ENCODE measurements around the gene OLFM4.

The OLFM4 gene

DNA sequence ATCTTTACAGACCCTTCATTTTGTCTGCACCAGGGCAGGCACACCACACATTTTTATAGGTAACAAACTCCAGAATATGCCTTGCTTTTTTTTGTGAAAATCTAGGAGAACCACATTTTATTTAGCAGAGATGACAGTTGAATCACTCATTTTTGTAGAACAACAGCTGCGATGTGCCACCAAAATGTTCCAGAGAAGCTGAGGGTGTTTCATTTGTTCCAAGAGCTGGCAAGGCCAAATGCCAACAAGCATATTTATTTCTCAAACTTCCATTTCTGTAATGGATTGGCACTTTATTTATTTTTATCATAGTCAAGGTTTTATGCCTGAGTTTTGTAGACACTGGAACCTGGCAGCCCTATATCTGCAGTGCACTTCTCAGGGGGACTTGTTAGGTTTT is 10.4 kb downstream of the OLFM4 start:
- H3K4me3 Mint-ChIP-seq = no peak overlapping the region
- no peaks in the 10 kb centered on the region for H3K9me3 Mint-ChIP-seq
- H3K27ac Mint-ChIP-seq = no peak overlapping the region
- no peaks in the 10 kb centered on the region for H3K27me3 Mint-ChIP-seq (ENCODE audit: low read depth)
- no peaks in the 10 kb centered on the region for H3K4me1 Mint-ChIP-seq (ENCODE audit: low read depth)
- no peaks in the 10 kb centered on the region for H3K36me3 Mint-ChIP-seq (ENCODE audit: low read depth)

- Mint-ChIP-seq H3K36me3 (ENCODE audit: low read depth) (no peaks in the 10 kb centered on the region), H3K9me3 (no peaks in the 10 kb centered on the region), H3K27ac (no peak overlapping the region), H3K4me3 (no peak overlapping the region), H3K4me1 (ENCODE audit: low read depth) (no peaks in the 10 kb centered on the region), H3K27me3 (ENCODE audit: low read depth) (no peaks in the 10 kb centered on the region)
Measured at GRCh38 chr13:53041968-53042516, 13.4 kb downstream of the OLFM4 start.

- Mint-ChIP-seq H3K27me3 (ENCODE audit: low read depth) (no peaks in the 10 kb centered on the region), H3K36me3 (ENCODE audit: low read depth) (no peaks in the 10 kb centered on the region), H3K4me1 (ENCODE audit: low read depth) (no peaks in the 10 kb centered on the region), H3K27ac (no peak overlapping the region), H3K9me3 (no peaks in the 10 kb centered on the region), H3K4me3 (no peak overlapping the region)
Measured at GRCh38 chr13:53042877-53043276, 14.3 kb downstream of the OLFM4 start.

DNA sequence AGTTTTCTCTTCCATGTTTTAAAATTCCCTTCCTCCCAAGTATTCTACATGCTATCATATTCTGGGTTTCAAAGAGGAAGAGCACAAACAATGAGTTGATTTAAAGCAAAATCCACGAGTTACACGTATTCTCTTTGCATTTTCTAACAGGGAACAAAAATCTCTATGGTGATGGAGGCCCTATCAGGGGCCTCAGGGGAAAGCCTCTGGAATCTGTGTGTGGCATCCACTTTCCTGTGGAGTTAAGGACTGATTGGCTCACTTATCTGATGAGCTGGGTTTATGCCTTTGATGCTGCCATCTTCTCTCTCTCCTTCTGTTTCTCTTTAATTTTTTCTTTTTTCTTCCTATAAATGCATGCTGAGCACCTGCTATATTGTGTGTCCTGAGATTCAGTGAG is 14.8 kb downstream of the OLFM4 start:
- no peak overlapping the region for H3K4me3 Mint-ChIP-seq
- H3K27me3 Mint-ChIP-seq (ENCODE audit: low read depth) = no peaks in the 10 kb centered on the region
- H3K4me1 Mint-ChIP-seq (ENCODE audit: low read depth) = no peaks in the 10 kb centered on the region
- no peaks in the 10 kb centered on the region for H3K36me3 Mint-ChIP-seq (ENCODE audit: low read depth)
- H3K9me3 Mint-ChIP-seq = no peaks in the 10 kb centered on the region
- no peak overlapping the region for H3K27ac Mint-ChIP-seq

GRCh38 chr13:53045189-53045588 is 16.6 kb downstream of the OLFM4 start:
- Mint-ChIP-seq H3K36me3 (ENCODE audit: low read depth) (no peaks in the 10 kb centered on the region), H3K27ac (no peak overlapping the region), H3K4me3 (no peak overlapping the region), H3K9me3 (no peaks in the 10 kb centered on the region), H3K4me1 (ENCODE audit: low read depth) (no peaks in the 10 kb centered on the region), H3K27me3 (ENCODE audit: low read depth) (no peaks in the 10 kb centered on the region)

GRCh38 chr13:53048880-53049279 is 20.3 kb downstream of the OLFM4 start:
- H3K9me3 Mint-ChIP-seq = no peaks in the 10 kb centered on the region
- H3K4me1 Mint-ChIP-seq (ENCODE audit: low read depth) = no peaks in the 10 kb centered on the region

DNA sequence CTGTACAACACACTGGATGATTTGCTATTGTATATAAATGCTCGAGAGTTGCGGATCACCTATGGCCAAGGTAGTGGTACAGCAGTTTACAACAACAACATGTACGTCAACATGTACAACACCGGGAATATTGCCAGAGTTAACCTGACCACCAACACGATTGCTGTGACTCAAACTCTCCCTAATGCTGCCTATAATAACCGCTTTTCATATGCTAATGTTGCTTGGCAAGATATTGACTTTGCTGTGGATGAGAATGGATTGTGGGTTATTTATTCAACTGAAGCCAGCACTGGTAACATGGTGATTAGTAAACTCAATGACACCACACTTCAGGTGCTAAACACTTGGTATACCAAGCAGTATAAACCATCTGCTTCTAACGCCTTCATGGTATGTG is 21.5 kb downstream of the OLFM4 start:
- H3K4me1 Mint-ChIP-seq (ENCODE audit: low read depth) = no peaks in the 10 kb centered on the region
- H3K9me3 Mint-ChIP-seq = no peaks in the 10 kb centered on the region
- no peaks in the 10 kb centered on the region for H3K27me3 Mint-ChIP-seq (ENCODE audit: low read depth)
- no peak overlapping the region for H3K27ac Mint-ChIP-seq
- H3K4me3 Mint-ChIP-seq = no peak overlapping the region
- no peaks in the 10 kb centered on the region for H3K36me3 Mint-ChIP-seq (ENCODE audit: low read depth)

More at GRCh38 chr13:53048880-53049279, 20.3 kb downstream of the OLFM4 start:
- Mint-ChIP-seq H3K36me3 (ENCODE audit: low read depth) (no peaks in the 10 kb centered on the region), H3K4me3 (no peak overlapping the region), H3K27ac (no peak overlapping the region), H3K27me3 (ENCODE audit: low read depth) (no peaks in the 10 kb centered on the region)

GRCh38 chr13:53052675-53053074 is 24.1 kb downstream of the OLFM4 start:
- Mint-ChIP-seq H3K4me3 (no peak overlapping the region), H3K36me3 (ENCODE audit: low read depth) (no peaks in the 10 kb centered on the region), H3K27ac (no peak overlapping the region), H3K4me1 (ENCODE audit: low read depth) (no peaks in the 10 kb centered on the region), H3K9me3 (no peaks in the 10 kb centered on the region), H3K27me3 (ENCODE audit: low read depth) (no peaks in the 10 kb centered on the region)

GRCh38 chr13:53054569-53054968 is 26.0 kb downstream of the OLFM4 start:
- no peaks in the 10 kb centered on the region for H3K27me3 Mint-ChIP-seq (ENCODE audit: low read depth)
- H3K27ac Mint-ChIP-seq = no peak overlapping the region
- no peak overlapping the region for H3K4me3 Mint-ChIP-seq
- H3K36me3 Mint-ChIP-seq (ENCODE audit: low read depth) = no peaks in the 10 kb centered on the region
- no peaks in the 10 kb centered on the region for H3K4me1 Mint-ChIP-seq (ENCODE audit: low read depth)
- H3K9me3 Mint-ChIP-seq = no peaks in the 10 kb centered on the region

GRCh38 chr13:53058065-53058679 is 29.6 kb downstream of the OLFM4 start:
- H3K4me3 Mint-ChIP-seq = no peak overlapping the region
- H3K4me1 Mint-ChIP-seq (ENCODE audit: low read depth) = no peaks in the 10 kb centered on the region
- H3K36me3 Mint-ChIP-seq (ENCODE audit: low read depth) = no peaks in the 10 kb centered on the region
- no peaks in the 10 kb centered on the region for H3K27me3 Mint-ChIP-seq (ENCODE audit: low read depth)
- H3K27ac Mint-ChIP-seq = no peak overlapping the region
- H3K9me3 Mint-ChIP-seq = no peaks in the 10 kb centered on the region

GRCh38 chr13:53060840-53061490 is 32.4 kb downstream of the OLFM4 start:
- Mint-ChIP-seq H3K27me3 (ENCODE audit: low read depth) (no peaks in the 10 kb centered on the region), H3K4me3 (no peak overlapping the region), H3K4me1 (ENCODE audit: low read depth) (no peaks in the 10 kb centered on the region), H3K36me3 (ENCODE audit: low read depth) (no peaks in the 10 kb centered on the region), H3K27ac (no peak overlapping the region), H3K9me3 (no peaks in the 10 kb centered on the region)

- no peaks in the 10 kb centered on the region for H3K9me3 Mint-ChIP-seq
- no peak overlapping the region for H3K27ac Mint-ChIP-seq
- H3K27me3 Mint-ChIP-seq (ENCODE audit: low read depth) = no peaks in the 10 kb centered on the region
- H3K4me1 Mint-ChIP-seq (ENCODE audit: low read depth) = no peaks in the 10 kb centered on the region
- no peaks in the 10 kb centered on the region for H3K36me3 Mint-ChIP-seq (ENCODE audit: low read depth)
- H3K4me3 Mint-ChIP-seq = no peak overlapping the region
Measured at GRCh38 chr13:53064731-53065130, 36.1 kb downstream of the OLFM4 start.

GRCh38 chr13:53066411-53066810 is 37.8 kb downstream of the OLFM4 start:
- no peak overlapping the region for H3K4me3 Mint-ChIP-seq
- H3K4me1 Mint-ChIP-seq (ENCODE audit: low read depth) = no peaks in the 10 kb centered on the region
- H3K27me3 Mint-ChIP-seq (ENCODE audit: low read depth) = no peaks in the 10 kb centered on the region
- no peaks in the 10 kb centered on the region for H3K9me3 Mint-ChIP-seq
- H3K36me3 Mint-ChIP-seq (ENCODE audit: low read depth) = no peaks in the 10 kb centered on the region
- no peak overlapping the region for H3K27ac Mint-ChIP-seq

DNA sequence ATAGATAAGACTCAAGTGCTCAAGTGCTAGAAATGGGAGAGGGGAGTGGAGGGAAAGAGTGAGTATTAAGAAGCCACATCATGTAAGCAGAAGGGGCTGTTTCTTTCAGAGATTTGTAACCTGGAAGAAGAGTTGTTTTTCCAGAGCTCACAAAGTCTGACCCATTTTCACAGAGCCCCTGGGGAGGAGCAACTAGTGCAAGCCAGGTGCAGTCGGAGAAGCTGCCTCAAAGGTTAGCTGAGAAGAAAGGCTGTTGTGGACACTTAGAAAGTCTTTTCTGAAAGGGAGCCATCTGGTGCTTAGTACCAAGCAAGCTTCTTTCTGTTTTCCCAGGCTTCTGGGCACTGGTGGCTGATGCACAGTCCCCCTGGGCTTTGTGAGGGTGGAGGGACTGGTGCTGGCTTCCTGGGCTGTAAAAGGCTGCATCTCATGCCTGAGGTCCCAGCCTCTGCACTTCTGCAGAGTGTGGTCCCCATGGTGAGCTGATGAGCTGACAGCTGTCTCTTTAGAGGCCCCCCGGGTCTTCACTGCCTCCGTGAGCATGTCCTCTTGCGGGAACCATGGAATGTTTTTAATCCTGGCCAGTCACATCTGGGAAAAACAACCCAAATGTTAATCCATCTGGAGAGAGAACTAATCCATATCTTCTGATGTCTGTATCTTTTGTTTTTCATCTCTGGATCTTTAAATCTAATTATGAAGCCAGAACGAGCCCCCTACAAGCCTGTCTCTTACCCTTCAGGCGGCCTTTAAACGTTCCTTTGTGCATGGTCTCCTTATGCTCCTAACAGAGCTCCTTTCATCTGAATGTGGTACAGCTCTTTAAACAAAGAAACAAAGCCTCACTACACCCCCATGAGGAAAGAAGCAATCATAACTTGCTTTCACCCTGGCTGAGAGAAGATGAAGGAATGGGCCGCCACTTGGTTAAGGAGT is 40.2 kb downstream of the OLFM4 start:
- H3K9me3 Mint-ChIP-seq = no peaks in the 10 kb centered on the region
- H3K4me1 Mint-ChIP-seq (ENCODE audit: low read depth) = no peaks in the 10 kb centered on the region
- H3K36me3 Mint-ChIP-seq (ENCODE audit: low read depth) = no peaks in the 10 kb centered on the region
- no peak overlapping the region for H3K27ac Mint-ChIP-seq
- H3K27me3 Mint-ChIP-seq (ENCODE audit: low read depth) = no peaks in the 10 kb centered on the region
- no peak overlapping the region for H3K4me3 Mint-ChIP-seq

DNA sequence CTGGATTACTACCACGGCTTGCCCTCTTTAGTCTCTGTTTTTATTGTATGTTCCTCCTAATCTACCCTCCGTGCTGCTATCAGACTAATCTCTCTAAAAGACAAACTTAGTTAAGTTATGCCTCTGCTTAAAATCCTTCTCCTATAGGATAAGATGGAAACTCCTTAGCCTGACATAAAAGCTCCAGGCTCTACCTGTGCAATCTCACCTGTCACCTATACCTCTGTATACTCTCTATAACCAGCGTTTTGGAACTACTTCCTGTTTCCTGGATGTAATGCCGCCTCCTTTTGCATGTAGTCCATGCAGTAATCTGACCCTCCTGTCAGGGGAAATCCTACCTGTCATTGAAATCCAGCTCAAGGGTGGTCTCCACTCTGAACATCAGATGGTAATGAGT is 41.2 kb downstream of the OLFM4 start:
- Mint-ChIP-seq H3K9me3 (no peaks in the 10 kb centered on the region), H3K27me3 (ENCODE audit: low read depth) (no peaks in the 10 kb centered on the region), H3K4me3 (no peak overlapping the region)

More for the DNA sequence above, 41.2 kb downstream of the OLFM4 start:
- no peak overlapping the region for H3K27ac Mint-ChIP-seq
- no peaks in the 10 kb centered on the region for H3K36me3 Mint-ChIP-seq (ENCODE audit: low read depth)
- H3K4me1 Mint-ChIP-seq (ENCODE audit: low read depth) = no peaks in the 10 kb centered on the region

All from T-helper 1 cell treated with Interleukin-12 subunit alpha and Interleukin-12 subunit beta and Interleukin-4 antibody, amounts not matched to agents 30 μg/mL and 1 μg/mL, for 36 hours (primary cell).